Activated CD4-positive, alpha-beta T cell treated with anti-CD3 and anti-CD28 coated beads for 48 hours (primary cell): ENCODE measurements around the gene MPV17L2.

Experiments used
- DNase-seq: peaks from one replicate; pipeline ENCODE4 v3.0.0-alpha.2; 2020

Gene MPV17L2

GRCh38 chr19:18245297-18245696, 52.3 kb downstream of the MPV17L2 start:
- DNase-seq = no peak
